K562 (cell line): ENCODE measurements around the gene TMEM217. TPM values are rescaled to one million over a fixed set of nuclear protein-coding genes. Genes with fewer than 3 reads are reported as not detected.

Experiments
- FOXK2 ChIP-seq, 2 experiments: fragments of 450-650 bp; IDR thresholded peaks in 1 of 2; conservative IDR thresholded peaks in 1 of 2; 2 replicates each; pipeline ENCODE4 v1.6.1; 2016; ENCODE audit warnings: low read depth in 2 of 2, mild to moderate bottlenecking in 1 of 2
- HDAC6 ChIP-seq: IDR thresholded peaks from 2 replicates; pipeline ENCODE4 v1.6.1; 2012; ENCODE audit warnings: low read depth, mild to moderate bottlenecking, control low read depth, inconsistent platforms, low read length, moderate library complexity
- HNRNPL ChIP-seq: fragments of 200-400 bp; formaldehyde crosslinking; IDR thresholded peaks from 2 replicates; pipeline ENCODE4 v1.6.1; 2017; ENCODE audit warnings: low read depth, mild to moderate bottlenecking, low read length
- KDM5B ChIP-seq: fragments of 200-600 bp; sonication (generic); IDR thresholded peaks from 2 replicates; pipeline ENCODE4 v1.6.1; 2012; ENCODE audit warnings: low read depth, mild to moderate bottlenecking, moderate library complexity, low read length, control low read depth, inconsistent platforms; ENCODE audit not compliant: insufficient replicate concordance
- MTA2 ChIP-seq: fragments of 450-650 bp; IDR thresholded peaks from 2 replicates; pipeline ENCODE4 v1.6.1; 2016; ENCODE audit warnings: low read depth
- NFRKB ChIP-seq: fragments of 450-650 bp; IDR thresholded peaks from 2 replicates; pipeline ENCODE4 v1.6.1; 2016; ENCODE audit warnings: low read depth
- POLR3G ChIP-seq: IDR thresholded peaks from 2 replicates; pipeline ENCODE4 v1.6.1; 2011; ENCODE audit not compliant: insufficient read length, insufficient replicate concordance; ENCODE audit errors: extremely low read depth
- ZNF239 ChIP-seq: fragments of 250-450 bp; sonication (Bioruptor Pico); IDR thresholded peaks from 2 replicates; pipeline ENCODE4 v1.4.0; 2020; ENCODE audit warnings: mild to moderate bottlenecking
- ZNF436 ChIP-seq: fragments of 250-450, 450-650 bp; sonication (Bioruptor Pico); formaldehyde crosslinking; IDR thresholded peaks from 2 replicates; pipeline ENCODE4 v1.7.0; 2020; ENCODE audit warnings: mild to moderate bottlenecking
- ZNF551 ChIP-seq: fragments of 250-450 bp; sonication (Bioruptor Pico); IDR thresholded peaks from 2 replicates; pipeline ENCODE4 v1.5.0; 2021; ENCODE audit warnings: mild to moderate bottlenecking, moderate library complexity
- polyA plus RNA-seq, 8 experiments: library from polyadenylated mRNA; depleted of rRNA in 4 of 8; stranded (reverse) in 5 of 8; unstranded in 3 of 8; fragments of >200 nt; fragmentation: Nextera tagmentation in 2 of 8; fragmentation: Illumina TruSeq in 1 of 8; extraction: Ambion mirVana in 2 of 8; extraction: Trizol in 1 of 8; gene quantifications; 2 replicates each; pipeline versions ENCODE4 v1.2.1 to v1.2.3, GENCODE V29; 2011 to 2014; ENCODE audit warnings: inconsistent platforms in 1 of 8, missing spikeins in 1 of 8
- total RNA-seq, 7 experiments: library from RNA; depleted of rRNA in 6 of 7; stranded (reverse); fragments of >200 nt in 6 of 7; fragmentation: Illumina TruSeq in 2 of 7; extraction: Trizol in 2 of 7; gene quantifications; 2 replicates each; pipeline versions ENCODE4 v1.2.1 to v1.2.3, GENCODE V29; 2011 to 2021; ENCODE audit warnings: low replicate concordance in 1 of 7
- TF ChIP-seq, protein P1 (sequence below): fragments of 200-800 bp; sonication (Bioruptor generic); IDR thresholded peaks from 2 replicates; pipeline ENCODE4 v1.6.1; 2017; ENCODE audit warnings: missing genetic modification characterization, missing compliant biosample characterization
- TF ChIP-seq, protein P2 (sequence below): sonication (generic); formaldehyde crosslinking; IDR thresholded peaks from 2 replicates; pipeline ENCODE4 v1.8.1; 2023; ENCODE audit warnings: mild to moderate bottlenecking, missing genetic modification reagents
- TF ChIP-seq, protein P3 (sequence below): fragments of 450-650 bp; formaldehyde crosslinking; IDR thresholded peaks from 2 replicates; pipeline ENCODE4 v1.4.0; 2022; ENCODE audit warnings: missing genetic modification characterization
- TF ChIP-seq, protein P4 (sequence below): IDR thresholded peaks from 2 replicates; pipeline ENCODE4 v1.6.1; 2016; ENCODE audit warnings: missing genetic modification characterization, missing compliant biosample characterization
- TF ChIP-seq, protein P5 (sequence below): fragments of 450-650 bp; formaldehyde crosslinking; IDR thresholded peaks from 2 replicates; pipeline ENCODE4 v1.4.0; 2020; ENCODE audit warnings: mild to moderate bottlenecking, mixed read lengths
- TF ChIP-seq, protein P6 (sequence below): fragments of 200-800 bp; sonication (Bioruptor generic); IDR thresholded peaks from 2 replicates; pipeline ENCODE4 v1.6.1; 2017; ENCODE audit warnings: missing genetic modification characterization, missing compliant biosample characterization

Gene TMEM217
- total and polyA plus RNA-seq, 9 of the 15 experiments (the other 6 are each of a cell fraction or from before 2014, with no cell fraction given): 1.3 to 8.0 (median 1.9) TPM

DNA sequence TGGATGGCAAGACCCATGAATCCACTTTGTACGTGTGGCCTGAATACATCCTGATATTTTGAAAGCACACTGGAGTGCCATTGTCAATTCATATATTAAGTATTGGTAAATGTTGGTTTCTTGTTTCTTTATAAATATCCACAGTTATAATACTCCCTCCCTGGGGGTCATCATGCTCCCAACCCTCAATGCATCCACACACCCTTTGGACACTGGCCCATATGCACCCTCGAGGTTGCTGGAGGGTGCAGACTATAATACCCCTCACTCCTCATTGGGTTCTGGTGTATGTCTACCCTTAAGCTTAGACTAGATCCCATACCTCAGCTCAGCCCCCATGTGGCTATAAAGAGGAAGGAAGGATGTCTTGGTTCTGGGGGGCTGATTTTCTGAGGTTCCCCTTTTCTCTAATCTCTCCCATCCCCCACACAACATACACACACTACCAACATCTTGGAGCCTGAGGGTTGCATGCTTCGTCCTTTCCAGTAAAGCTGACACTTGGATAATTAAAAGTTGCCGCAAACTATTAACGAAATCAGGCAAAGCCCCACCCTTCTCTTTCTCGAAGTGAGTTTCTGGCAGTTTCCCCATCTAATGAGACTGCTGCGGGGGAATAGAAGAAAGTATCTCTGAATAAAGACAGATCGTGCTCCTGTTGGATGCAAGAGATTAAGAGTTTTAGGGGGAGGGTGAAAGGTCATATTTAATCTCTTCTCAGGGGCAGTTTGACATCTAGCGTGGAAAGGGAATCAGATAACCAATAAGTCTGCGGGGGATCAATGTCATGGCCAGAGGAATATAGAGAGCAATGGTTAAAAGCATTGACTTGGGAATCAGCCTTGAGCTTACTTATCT lies 80.6 kb downstream of the TMEM217 start (continued):
- TF ChIP-seq KDM5B (peak; percentile 60), ZNF551 (peak; percentile 71; the same call in 1 of the 2 replicates), FOXK2 (conservative IDR thresholded peaks at IDR 0.05 in 1 of 2, IDR thresholded peaks at IDR 0.05 in 1 of 2; ENCODE audit: low read depth in 2 of 2) (0 out of 4 replicates have a peak, but pooled peaks have one; percentile 42 to 49), MTA2 (peak; percentile 47; the same call in 1 of the 2 replicates), POLR3G (no peak), HDAC6 (no peak), NFRKB (peak; percentile 72), HNRNPL (no peak), ZNF436 (CRISPR knock-in tag) (peak; percentile 59; the same call in 1 of the 2 replicates), ZNF239 (no peak; the same call in 1 of the 2 replicates)
- TF ChIP-seq, protein P1, sequence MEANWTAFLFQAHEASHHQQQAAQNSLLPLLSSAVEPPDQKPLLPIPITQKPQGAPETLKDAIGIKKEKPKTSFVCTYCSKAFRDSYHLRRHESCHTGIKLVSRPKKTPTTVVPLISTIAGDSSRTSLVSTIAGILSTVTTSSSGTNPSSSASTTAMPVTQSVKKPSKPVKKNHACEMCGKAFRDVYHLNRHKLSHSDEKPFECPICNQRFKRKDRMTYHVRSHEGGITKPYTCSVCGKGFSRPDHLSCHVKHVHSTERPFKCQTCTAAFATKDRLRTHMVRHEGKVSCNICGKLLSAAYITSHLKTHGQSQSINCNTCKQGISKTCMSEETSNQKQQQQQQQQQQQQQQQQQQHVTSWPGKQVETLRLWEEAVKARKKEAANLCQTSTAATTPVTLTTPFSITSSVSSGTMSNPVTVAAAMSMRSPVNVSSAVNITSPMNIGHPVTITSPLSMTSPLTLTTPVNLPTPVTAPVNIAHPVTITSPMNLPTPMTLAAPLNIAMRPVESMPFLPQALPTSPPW: peak; percentile 68
- TF ChIP-seq, protein P2, sequence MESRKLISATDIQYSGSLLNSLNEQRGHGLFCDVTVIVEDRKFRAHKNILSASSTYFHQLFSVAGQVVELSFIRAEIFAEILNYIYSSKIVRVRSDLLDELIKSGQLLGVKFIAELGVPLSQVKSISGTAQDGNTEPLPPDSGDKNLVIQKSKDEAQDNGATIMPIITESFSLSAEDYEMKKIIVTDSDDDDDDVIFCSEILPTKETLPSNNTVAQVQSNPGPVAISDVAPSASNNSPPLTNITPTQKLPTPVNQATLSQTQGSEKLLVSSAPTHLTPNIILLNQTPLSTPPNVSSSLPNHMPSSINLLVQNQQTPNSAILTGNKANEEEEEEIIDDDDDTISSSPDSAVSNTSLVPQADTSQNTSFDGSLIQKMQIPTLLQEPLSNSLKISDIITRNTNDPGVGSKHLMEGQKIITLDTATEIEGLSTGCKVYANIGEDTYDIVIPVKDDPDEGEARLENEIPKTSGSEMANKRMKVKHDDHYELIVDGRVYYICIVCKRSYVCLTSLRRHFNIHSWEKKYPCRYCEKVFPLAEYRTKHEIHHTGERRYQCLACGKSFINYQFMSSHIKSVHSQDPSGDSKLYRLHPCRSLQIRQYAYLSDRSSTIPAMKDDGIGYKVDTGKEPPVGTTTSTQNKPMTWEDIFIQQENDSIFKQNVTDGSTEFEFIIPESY (CRISPR knock-in tag): 0 out of 2 replicates have a peak, but pooled peaks have one; percentile 5
- TF ChIP-seq, protein P3, sequence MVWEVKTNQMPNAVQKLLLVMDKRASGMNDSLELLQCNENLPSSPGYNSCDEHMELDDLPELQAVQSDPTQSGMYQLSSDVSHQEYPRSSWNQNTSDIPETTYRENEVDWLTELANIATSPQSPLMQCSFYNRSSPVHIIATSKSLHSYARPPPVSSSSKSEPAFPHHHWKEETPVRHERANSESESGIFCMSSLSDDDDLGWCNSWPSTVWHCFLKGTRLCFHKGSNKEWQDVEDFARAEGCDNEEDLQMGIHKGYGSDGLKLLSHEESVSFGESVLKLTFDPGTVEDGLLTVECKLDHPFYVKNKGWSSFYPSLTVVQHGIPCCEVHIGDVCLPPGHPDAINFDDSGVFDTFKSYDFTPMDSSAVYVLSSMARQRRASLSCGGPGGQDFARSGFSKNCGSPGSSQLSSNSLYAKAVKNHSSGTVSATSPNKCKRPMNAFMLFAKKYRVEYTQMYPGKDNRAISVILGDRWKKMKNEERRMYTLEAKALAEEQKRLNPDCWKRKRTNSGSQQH (CRISPR knock-in tag): peak; percentile 50
- TF ChIP-seq, protein P4, sequence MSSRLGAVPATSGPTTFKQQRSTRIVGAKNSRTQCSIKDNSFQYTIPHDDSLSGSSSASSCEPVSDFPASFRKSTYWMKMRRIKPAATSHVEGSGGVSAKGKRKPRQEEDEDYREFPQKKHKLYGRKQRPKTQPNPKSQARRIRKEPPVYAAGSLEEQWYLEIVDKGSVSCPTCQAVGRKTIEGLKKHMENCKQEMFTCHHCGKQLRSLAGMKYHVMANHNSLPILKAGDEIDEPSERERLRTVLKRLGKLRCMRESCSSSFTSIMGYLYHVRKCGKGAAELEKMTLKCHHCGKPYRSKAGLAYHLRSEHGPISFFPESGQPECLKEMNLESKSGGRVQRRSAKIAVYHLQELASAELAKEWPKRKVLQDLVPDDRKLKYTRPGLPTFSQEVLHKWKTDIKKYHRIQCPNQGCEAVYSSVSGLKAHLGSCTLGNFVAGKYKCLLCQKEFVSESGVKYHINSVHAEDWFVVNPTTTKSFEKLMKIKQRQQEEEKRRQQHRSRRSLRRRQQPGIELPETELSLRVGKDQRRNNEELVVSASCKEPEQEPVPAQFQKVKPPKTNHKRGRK: no peak
- TF ChIP-seq, protein P5, sequence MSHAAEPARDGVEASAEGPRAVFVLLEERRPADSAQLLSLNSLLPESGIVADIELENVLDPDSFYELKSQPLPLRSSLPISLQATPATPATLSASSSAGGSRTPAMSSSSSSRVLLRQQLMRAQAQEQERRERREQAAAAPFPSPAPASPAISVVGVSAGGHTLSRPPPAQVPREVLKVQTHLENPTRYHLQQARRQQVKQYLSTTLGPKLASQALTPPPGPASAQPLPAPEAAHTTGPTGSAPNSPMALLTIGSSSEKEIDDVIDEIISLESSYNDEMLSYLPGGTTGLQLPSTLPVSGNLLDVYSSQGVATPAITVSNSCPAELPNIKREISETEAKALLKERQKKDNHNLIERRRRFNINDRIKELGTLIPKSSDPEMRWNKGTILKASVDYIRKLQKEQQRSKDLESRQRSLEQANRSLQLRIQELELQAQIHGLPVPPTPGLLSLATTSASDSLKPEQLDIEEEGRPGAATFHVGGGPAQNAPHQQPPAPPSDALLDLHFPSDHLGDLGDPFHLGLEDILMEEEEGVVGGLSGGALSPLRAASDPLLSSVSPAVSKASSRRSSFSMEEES (CRISPR knock-in tag): peak; percentile 6; the same call in 1 of the 2 replicates
- TF ChIP-seq, protein P6, sequence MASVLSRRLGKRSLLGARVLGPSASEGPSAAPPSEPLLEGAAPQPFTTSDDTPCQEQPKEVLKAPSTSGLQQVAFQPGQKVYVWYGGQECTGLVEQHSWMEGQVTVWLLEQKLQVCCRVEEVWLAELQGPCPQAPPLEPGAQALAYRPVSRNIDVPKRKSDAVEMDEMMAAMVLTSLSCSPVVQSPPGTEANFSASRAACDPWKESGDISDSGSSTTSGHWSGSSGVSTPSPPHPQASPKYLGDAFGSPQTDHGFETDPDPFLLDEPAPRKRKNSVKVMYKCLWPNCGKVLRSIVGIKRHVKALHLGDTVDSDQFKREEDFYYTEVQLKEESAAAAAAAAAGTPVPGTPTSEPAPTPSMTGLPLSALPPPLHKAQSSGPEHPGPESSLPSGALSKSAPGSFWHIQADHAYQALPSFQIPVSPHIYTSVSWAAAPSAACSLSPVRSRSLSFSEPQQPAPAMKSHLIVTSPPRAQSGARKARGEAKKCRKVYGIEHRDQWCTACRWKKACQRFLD (CRISPR knock-in tag): peak; percentile 72
